HG02763 (cell line): ENCODE data around the gene YTHDF1.
"Not testable (repeated sequence)": the region's sequence is repeated elsewhere in the genome, so short reads cannot be mapped to it uniquely, and the experiment has no call there.

Source experiments
- ATAC-seq: cut with Tn5 transposase; IDR thresholded peaks from one replicate; pipeline ENCODE4 v1.9.1; 2021; ENCODE audit warnings: mild to moderate bottlenecking, moderate library complexity; ENCODE audit not compliant: unreplicated experiment

YTHDF1 gene

DNA sequence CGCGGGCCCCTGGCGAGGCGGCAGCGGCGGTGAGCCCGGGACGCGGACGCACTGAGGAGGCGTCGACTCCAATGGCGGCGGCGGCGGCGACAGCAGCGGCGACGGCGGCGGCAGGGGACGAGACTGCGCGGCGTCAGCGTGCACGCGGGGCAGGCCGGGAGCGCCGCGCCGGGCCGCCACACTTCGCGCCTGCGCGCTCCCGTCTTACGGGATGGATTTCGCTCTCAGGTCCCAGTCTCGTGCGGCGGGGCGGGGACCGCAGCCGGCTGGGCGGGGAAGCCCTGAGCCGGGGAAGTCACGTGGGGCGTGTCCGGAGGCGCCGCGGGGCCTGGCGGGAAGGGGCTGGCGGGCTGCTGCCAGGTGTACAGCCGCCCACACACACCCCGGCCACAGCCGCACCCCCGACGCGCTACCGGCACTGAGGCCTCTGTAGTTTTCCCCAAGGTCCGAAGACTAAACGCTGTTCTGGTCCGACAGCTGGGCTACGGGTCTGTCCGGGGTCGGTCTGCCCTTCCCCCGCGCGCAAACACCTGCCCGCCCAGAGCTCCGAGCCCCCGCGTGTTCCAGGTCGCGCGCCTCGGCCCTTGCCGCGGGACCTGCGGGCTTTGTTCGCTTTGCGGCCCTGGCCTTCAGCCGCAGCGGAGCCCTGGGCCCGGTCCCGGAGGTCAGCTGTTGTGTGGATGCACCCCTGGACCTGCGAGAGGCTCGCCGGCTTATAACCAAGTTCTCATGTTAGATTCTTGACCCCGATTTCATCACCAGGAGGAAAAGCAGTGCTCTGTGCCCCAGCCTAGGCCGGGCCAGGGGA, at the start of gene YTHDF1:
TSS of gene YTHDF1 (minus strand) at position 91 of the 808 bp plus-strand sequence. CDS start 239 bp downstream, outside the sequence.
- ATAC-seq, result peak; percentile 81

- ATAC-seq, result no peak
Measured at GRCh38 chr20:63264519-63264918, 48.6 kb upstream of the YTHDF1 start.

GRCh38 chr20:63264000-63264399, 48.1 kb upstream of the YTHDF1 start:
- ATAC-seq, result no peak

GRCh38 chr20:63262836-63263235, 46.9 kb upstream of the YTHDF1 start:
- no peak for ATAC-seq

DNA sequence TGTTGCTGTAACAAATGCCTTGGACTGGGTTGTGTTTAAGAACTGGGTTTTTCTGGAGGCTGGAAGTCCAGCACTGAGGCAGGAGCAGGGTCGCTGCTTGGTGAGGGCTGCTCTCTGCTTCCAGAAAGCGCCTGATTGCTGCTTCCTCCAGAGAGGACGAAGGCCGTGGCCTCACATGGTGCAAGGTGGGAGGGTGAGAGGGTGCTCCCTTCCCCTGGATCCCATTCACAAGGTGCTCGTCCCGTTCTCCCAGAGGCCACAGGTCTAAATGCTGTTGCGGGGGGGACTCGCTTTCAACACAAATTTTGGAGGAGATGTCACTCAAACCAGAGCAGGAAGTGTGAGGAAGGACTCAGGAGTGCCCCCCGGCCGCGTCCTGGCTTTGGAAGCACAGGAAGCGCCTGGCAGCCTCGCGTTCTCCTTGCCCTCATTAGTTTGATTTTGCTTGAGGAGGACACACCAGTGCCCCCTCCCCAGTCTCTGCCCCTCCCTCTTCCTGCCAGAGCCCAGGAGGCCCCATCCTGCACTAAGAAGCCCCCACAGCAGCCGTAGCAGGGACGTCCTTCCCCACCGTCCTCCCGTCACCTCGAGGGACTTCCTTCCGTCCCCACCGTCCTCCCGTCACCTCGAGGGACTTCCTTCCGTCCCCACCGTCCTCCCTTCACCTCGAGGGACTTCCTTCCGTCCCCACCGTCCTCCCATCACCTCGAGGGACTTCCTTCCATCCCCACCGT, 46.0 kb upstream of the YTHDF1 start:
- ATAC-seq, result no peak

- ATAC-seq, result no peak
Measured at GRCh38 chr20:63261060-63261794, 45.3 kb upstream of the YTHDF1 start.

GRCh38 chr20:63260521-63260920, 44.6 kb upstream of the YTHDF1 start:
- ATAC-seq, result no peak

GRCh38 chr20:63259734-63260460, 44.0 kb upstream of the YTHDF1 start:
- no peak for ATAC-seq

- no peak for ATAC-seq
Measured at GRCh38 chr20:63258781-63259180, 42.9 kb upstream of the YTHDF1 start.

- no peak for ATAC-seq
Measured at GRCh38 chr20:63257629-63258028, 41.7 kb upstream of the YTHDF1 start.

GRCh38 chr20:63256954-63257353, 41.0 kb upstream of the YTHDF1 start:
- ATAC-seq, result no peak

- ATAC-seq, result no peak
Measured at GRCh38 chr20:63255931-63256704, 40.2 kb upstream of the YTHDF1 start.

DNA sequence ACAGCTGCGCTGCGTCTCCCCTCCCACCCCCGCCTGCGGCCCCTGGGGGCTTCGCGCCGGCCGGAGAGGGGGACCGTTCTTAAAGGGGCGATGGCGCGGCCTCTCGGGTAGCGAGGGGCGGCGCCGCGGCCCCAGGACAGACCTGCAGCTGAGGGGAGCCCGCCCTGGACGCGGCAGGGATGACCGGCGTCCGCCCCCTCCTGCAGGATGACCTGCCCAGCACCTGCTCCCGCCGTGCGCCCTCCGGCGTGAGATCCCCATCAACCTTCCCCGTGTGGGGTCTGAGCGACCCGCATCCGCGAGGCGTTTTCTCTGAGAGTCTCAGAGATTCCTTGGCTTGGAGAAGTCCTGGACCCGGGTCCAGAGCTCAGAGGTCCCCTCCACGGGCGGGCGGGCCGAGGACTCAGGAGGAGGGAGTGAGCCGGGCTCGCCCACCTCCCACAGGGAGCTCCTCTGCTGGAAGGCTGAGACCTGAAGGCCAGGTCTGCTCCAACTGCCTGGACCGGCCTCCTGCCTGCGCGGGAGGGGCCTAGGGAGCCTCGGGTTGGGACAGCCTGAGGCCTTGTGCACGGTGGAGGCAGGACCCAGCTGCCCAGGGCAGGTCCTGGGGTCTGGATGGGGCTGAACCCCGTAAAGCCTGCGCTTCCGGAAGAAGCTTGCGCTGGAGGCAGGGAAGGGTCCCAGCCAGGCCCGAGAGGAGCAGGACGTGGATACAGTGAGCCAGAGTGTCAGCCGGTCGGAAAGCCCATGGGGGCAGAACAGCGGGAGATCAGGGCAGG, 38.9 kb upstream of the YTHDF1 start:
- no peak for ATAC-seq

DNA sequence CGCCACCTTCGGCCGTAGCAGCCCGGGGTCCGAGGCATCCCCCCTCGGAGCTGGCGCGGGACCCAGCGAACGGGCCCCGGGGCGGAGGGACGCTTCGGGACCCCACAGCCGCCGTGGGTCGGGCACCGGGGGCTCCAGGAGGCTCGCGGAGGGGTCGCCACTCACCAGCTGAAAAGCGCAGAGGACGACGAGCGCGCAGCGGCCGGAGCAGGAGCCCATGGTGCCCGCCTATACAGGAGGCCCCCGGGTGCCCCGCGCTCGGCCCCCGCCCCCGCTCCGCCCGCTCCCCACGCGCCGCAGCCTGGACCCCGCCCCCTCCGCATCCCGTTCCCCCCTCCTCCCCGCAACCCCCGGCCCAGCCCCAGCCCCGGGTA, 38.3 kb upstream of the YTHDF1 start, which contains the start of gene NKAIN4:
TSS of gene NKAIN4 (minus strand) at position 232 of the 374 bp plus-strand sequence. CDS start at position 219, 13 bp downstream.
- no peak for ATAC-seq

DNA sequence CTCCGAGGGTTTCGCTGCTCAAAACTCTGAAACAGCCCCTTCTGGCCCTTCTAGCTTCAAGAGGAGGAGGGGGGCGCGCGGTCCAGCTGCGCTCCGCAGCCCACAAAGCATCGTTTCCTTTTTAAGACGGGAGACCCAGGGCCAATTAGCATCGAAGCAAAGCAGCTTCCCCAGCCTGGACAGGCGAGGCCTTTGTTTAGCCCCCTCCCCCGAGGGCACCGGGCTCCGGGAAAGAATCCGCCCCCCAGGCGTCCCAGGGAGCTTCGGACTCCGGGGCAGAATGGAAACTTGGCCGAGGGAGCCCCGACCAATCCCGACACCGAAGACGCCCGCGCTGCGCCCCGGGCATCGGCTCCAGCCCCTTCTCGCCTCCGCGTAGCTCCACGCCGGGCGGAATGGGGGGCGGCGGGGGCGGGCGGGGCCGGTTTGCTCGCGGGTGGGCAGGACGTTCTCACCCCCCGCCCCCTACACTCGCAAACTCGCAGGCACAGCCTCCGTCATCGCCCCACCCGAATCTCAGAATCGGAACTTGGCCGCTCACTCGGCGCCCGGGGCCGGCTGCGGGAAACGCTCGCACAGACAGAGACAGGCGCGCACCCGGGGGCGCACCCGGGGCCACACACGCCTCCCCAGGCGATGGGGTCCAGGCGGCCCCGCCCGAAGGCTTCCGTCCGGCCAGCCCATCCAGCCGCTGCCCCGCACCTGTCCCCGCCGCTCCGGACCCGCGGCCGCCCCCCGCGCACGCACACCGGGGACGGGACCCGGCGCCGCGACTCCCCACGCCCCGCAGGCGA, 37.7 kb upstream of the YTHDF1 start:
- ATAC-seq, result no peak

DNA sequence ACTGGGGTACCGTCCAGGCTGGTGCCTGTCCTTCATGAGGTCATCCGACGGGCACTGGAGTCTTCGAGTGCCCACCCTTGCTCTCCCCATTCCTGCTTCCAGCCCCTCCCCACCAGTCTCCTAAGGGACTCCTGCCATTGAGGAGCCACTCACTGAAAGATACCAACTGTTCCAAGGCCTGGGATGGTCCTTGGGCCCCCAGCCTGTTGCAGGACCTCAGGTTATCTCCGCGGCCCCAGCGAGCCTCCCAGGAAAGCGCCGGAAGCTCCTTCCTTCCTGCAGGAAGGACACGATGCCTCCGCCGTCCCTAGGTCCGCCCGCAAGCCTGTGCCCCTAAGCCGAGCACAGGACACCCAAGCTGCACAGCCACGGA, 37.1 kb upstream of the YTHDF1 start:
- ATAC-seq, result no peak

DNA sequence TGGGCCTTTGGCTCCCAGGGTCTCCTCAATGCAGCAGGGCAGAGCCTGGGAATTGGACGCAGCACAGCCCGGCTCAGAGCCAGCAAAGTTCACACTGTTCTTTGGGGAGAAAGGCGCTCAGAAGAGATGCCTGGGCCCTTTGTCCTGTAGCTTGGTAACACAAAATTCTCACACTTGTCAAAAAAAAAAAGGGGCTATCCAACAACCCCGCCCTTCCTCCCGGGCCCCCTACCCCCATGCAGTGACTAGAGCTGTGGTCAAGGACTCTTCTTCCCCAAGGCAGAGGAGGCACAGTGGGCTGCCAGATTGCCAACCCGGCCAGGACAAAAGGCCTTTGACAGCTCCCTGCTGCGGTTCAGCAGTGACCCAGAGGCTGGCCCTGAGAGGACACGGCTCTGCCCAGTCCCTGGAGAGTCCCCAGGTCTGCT, 36.4 kb upstream of the YTHDF1 start:
- ATAC-seq, result no peak

- ATAC-seq, result not testable (repeated sequence)
Measured at GRCh38 chr20:63251350-63251749, 35.4 kb upstream of the YTHDF1 start.
